IMR-90 (cell line): ENCODE data around the gene ADISSP.

Source experiments
- BHLHE40 ChIP-seq: fragments of 150-350 bp; IDR thresholded peaks from 2 replicates; pipeline ENCODE4 v1.6.1; 2016; ENCODE audit warnings: mild to moderate bottlenecking, low read depth, low read length
- CHD1 ChIP-seq: IDR thresholded peaks from 2 replicates; pipeline ENCODE4 v1.6.1; 2012; ENCODE audit warnings: low read depth, low read length, improper control_type of control experiment
- CTCF ChIP-seq: conservative IDR thresholded peaks from 2 replicates; pipeline ENCODE4 v1.5.1; 2012; ENCODE audit warnings: mild to moderate bottlenecking, low read depth, low read length, improper control_type of control experiment
- FOS ChIP-seq: fragments of 150-350 bp; IDR thresholded peaks from 2 replicates; pipeline ENCODE4 v1.6.1; 2016; ENCODE audit warnings: low read depth, low read length
- MAZ ChIP-seq: IDR thresholded peaks from 2 replicates; pipeline ENCODE4 v1.6.1; 2012; ENCODE audit warnings: low read depth, mild to moderate bottlenecking, low read length, improper control_type of control experiment, moderate library complexity, borderline replicate concordance
- NFE2L2 ChIP-seq: fragments of 150-350 bp; IDR thresholded peaks from 2 replicates; pipeline ENCODE4 v1.6.1; 2016; ENCODE audit warnings: low read depth, mild to moderate bottlenecking, low read length
- POLR2A ChIP-seq: IDR thresholded peaks from 2 replicates; pipeline ENCODE4 v1.6.1; 2012; ENCODE audit warnings: mild to moderate bottlenecking, low read depth, low read length
- RAD21 ChIP-seq: IDR thresholded peaks from 2 replicates; pipeline ENCODE4 v1.6.1; 2012; ENCODE audit warnings: low read length, improper control_type of control experiment
- SMC3 ChIP-seq: fragments of 150-350 bp; IDR thresholded peaks from 2 replicates; pipeline ENCODE4 v1.6.1; 2016; ENCODE audit warnings: low read depth, mild to moderate bottlenecking, antibody characterized with exemption, low read length, moderate library complexity
- USF2 ChIP-seq: fragments of 150-350 bp; IDR thresholded peaks from 2 replicates; pipeline ENCODE4 v1.6.1; 2017; ENCODE audit warnings: mild to moderate bottlenecking, antibody characterized with exemption, low read length, low read depth
- TF ChIP-seq, protein P1 (sequence below): fragments of 150-350 bp; IDR thresholded peaks from 2 replicates; pipeline ENCODE4 v1.6.1; 2016; ENCODE audit warnings: low read depth, mild to moderate bottlenecking, low read length, moderate library complexity, borderline replicate concordance

DNA sequence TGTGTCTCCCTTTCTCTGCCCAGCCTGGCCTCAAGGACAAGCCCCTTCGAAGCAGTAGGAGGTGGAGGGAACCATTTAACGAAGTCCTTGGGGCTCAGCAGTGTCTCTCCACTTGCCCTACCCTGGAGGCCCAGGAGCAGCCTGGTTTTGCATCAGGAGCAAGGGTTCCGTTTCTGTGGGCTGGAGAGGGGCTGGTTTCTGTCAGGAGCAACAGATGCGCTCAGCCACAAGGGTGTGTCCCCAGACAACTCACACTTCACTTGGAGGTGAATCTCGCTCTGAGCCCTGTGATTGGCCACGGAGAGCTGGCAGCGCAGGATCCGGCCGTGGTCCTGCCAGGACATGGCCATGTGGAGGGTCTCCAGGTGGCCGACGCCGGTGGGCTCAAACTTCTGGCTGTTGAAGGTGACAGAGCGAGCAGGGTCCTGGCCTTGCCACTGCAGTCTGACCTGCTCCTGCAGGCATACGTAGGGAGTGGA, 62.0 kb downstream of the ADISSP start:
- TF ChIP-seq CTCF, result no peak
- TF ChIP-seq BHLHE40, result no peak
- no peak for TF ChIP-seq USF2
- no peak for TF ChIP-seq POLR2A
- no peak for TF ChIP-seq RAD21
- TF ChIP-seq SMC3, result no peak
- no peak for TF ChIP-seq NFE2L2
- no peak for TF ChIP-seq FOS
- no peak for TF ChIP-seq CHD1
- TF ChIP-seq MAZ, result no peak
- TF ChIP-seq, protein P1, sequence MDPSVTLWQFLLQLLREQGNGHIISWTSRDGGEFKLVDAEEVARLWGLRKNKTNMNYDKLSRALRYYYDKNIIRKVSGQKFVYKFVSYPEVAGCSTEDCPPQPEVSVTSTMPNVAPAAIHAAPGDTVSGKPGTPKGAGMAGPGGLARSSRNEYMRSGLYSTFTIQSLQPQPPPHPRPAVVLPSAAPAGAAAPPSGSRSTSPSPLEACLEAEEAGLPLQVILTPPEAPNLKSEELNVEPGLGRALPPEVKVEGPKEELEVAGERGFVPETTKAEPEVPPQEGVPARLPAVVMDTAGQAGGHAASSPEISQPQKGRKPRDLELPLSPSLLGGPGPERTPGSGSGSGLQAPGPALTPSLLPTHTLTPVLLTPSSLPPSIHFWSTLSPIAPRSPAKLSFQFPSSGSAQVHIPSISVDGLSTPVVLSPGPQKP, result no peak
